BE2C (cell line): ENCODE results near the gene ATP8A2.

Experiments used
- DNase-seq: peaks from one replicate; pipeline ENCODE4 v3.0.0-alpha.2; 2020
- H3K27me3 ChIP-seq: fragments of 250-450 bp; sonication (Bioruptor Pico); 2 replicates; pipeline ENCODE4 v1.5.1; 2020; ENCODE audit warnings: mild to moderate bottlenecking
- H3K36me3 ChIP-seq: fragments of 250-450 bp; sonication (Bioruptor Pico); 2 replicates; pipeline ENCODE4 v1.5.1; 2020; ENCODE audit warnings: mild to moderate bottlenecking
- H3K4me1 ChIP-seq: fragments of 250-450 bp; sonication (Bioruptor Pico); 2 replicates; pipeline ENCODE4 v1.5.1; 2020
- H3K4me3 ChIP-seq: 2 replicates; pipeline ENCODE4 v1.5.1; 2011; ENCODE audit warnings: low read depth, low read length
- H3K9me3 ChIP-seq: fragments of 250-450 bp; sonication (Bioruptor Pico); 2 replicates; pipeline ENCODE4 v1.5.1; 2020
- TF ChIP-seq, protein P1 (sequence below): IDR thresholded peaks from 2 replicates; pipeline ENCODE4 v1.5.1; 2012; ENCODE audit warnings: mild to moderate bottlenecking, low read depth, low read length

Gene ATP8A2

DNA sequence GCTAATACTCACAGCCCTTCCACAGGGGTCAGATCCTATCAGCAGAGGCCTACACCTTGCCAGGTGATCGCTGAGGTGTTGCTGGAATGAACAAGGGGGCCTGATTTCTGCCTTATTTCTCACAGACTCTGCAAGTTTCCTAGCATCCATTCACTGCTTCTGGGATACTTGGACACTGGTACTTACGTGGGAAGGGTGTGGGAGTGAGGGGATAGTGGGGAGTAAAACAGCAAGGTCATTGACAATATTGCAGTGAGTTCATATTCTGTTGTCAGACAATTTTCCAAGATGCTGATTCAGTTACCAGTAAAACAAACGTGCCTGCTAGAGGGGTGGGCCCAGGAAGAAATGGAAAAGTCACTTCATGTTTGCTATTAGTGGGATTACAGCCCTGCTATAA is 403.5 kb downstream of the ATP8A2 start:
- no peaks in the 10 kb centered on the region for H3K36me3 ChIP-seq
- H3K4me3 ChIP-seq: no peak overlapping the region
- no peak for DNase-seq
- TF ChIP-seq, protein P1, sequence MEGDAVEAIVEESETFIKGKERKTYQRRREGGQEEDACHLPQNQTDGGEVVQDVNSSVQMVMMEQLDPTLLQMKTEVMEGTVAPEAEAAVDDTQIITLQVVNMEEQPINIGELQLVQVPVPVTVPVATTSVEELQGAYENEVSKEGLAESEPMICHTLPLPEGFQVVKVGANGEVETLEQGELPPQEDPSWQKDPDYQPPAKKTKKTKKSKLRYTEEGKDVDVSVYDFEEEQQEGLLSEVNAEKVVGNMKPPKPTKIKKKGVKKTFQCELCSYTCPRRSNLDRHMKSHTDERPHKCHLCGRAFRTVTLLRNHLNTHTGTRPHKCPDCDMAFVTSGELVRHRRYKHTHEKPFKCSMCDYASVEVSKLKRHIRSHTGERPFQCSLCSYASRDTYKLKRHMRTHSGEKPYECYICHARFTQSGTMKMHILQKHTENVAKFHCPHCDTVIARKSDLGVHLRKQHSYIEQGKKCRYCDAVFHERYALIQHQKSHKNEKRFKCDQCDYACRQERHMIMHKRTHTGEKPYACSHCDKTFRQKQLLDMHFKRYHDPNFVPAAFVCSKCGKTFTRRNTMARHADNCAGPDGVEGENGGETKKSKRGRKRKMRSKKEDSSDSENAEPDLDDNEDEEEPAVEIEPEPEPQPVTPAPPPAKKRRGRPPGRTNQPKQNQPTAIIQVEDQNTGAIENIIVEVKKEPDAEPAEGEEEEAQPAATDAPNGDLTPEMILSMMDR: no peak
- H3K4me1 ChIP-seq: no peaks in the 10 kb centered on the region
- no peaks in the 10 kb centered on the region for H3K9me3 ChIP-seq
- H3K27me3 ChIP-seq: no peaks in the 10 kb centered on the region

DNA sequence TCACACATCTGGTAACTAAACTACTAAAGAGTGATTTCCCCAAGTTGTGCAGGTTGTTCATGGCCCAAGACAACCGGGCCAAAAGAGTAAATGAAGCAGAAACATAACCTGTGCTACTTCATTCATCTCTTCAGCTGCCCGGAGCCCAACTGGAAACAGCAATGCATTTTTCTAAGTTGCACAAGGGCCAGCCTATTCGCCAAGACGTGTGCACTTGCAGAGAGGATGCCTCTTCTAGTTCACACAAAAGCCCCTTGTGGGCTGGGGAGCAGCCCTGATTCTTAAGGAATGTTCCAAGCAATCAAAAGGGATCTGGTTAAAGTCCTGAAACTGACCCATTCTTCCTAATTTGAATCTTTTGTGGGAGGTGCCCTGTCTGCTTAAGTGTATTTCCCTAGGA is 404.2 kb downstream of the ATP8A2 start:
- no peaks in the 10 kb centered on the region for H3K4me1 ChIP-seq
- no peaks in the 10 kb centered on the region for H3K9me3 ChIP-seq
- TF ChIP-seq, protein P1: no peak
- DNase-seq: no peak
- no peaks in the 10 kb centered on the region for H3K27me3 ChIP-seq
- no peak overlapping the region for H3K4me3 ChIP-seq
- H3K36me3 ChIP-seq: no peaks in the 10 kb centered on the region

DNA sequence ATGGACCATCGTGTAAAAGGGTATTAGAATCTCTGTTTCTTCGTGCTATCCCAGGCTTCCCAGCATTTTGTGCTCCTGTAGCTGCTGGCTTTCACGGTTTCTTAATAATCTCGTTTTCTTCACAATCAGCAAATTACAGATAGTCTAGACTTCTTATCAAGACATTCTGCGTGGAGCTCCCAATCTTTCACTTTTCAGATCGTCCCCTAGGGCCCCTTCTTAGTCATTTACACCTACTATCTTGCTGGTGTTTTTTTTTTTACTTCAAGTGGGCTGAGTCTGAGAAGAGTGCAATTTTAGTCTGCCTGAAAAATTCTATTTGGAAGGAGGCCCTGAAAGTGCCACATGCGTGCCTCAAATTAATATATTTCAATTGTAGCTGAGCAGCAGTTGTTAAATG is 404.9 kb downstream of the ATP8A2 start:
- no peak for DNase-seq
- no peaks in the 10 kb centered on the region for H3K27me3 ChIP-seq
- H3K36me3 ChIP-seq: no peaks in the 10 kb centered on the region
- no peak overlapping the region for H3K4me3 ChIP-seq
- TF ChIP-seq, protein P1: no peak
- no peaks in the 10 kb centered on the region for H3K4me1 ChIP-seq
- H3K9me3 ChIP-seq: no peaks in the 10 kb centered on the region

DNA sequence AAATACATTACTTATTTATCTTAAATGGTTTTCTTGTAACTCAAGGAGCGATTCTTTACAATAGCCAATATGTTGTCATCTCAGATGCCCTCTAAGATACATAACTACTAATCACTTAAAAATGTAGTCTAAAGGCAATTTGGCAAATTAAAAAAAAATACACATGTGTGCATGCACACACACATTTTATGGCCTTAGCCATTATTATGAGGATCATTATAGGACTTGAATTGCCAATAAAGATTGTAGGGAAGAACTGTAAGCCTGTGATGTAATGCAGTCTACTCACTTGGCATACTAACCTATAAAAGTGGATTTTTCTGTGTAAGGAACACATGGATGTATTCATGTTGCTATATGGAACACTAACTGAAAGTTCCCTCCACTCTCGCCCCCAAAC is 405.7 kb downstream of the ATP8A2 start:
- TF ChIP-seq, protein P1: no peak
- no peaks in the 10 kb centered on the region for H3K9me3 ChIP-seq
- no peak for DNase-seq
- no peak overlapping the region for H3K4me3 ChIP-seq
- no peaks in the 10 kb centered on the region for H3K36me3 ChIP-seq
- no peaks in the 10 kb centered on the region for H3K27me3 ChIP-seq
- H3K4me1 ChIP-seq: no peaks in the 10 kb centered on the region

DNA sequence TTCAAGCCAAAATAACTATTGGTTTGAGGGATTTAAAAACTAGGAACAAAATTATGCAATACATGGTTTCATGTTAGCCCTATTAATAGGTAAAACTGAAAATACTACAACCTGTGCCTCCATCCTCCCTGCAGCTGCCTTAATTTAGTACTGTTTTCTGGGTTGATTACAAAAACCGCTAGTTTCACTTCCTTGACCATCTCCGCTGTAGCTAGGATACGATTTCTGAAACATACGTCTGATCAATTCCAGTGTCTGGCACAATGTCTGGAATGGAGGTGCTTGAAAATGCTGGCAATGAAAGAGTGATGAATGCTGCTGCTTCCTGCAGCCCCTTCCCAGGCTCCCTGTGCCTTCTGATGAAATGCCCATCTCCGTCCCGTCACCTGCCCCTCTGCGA is 406.6 kb downstream of the ATP8A2 start:
- no peaks in the 10 kb centered on the region for H3K4me1 ChIP-seq
- H3K4me3 ChIP-seq: no peak overlapping the region
- TF ChIP-seq, protein P1: no peak
- H3K36me3 ChIP-seq: no peaks in the 10 kb centered on the region
- DNase-seq: no peak
- no peaks in the 10 kb centered on the region for H3K9me3 ChIP-seq
- no peaks in the 10 kb centered on the region for H3K27me3 ChIP-seq

DNA sequence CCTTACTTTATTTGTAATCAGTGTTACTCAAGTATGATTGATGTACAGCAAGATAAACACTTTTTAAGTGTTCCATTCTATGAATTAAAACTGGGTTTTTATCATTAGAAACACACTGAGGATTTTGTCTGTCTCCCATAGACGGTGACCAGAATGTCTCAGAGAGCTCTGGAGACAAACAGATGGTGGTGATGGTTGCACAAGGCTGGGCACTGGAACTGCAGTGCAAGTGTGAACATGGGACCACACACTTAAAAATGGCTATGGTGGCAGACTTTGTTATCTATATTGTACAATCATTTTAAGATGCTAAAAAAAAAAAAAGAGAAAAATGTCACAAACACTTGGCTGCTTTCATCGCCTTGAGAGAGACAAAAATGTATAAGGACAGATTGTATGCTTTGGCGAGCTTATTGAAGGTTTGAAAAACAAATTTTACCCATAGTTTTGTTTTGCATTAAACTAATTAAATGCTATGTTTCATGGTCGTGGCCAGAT is 407.1 kb downstream of the ATP8A2 start:
- no peaks in the 10 kb centered on the region for H3K36me3 ChIP-seq
- TF ChIP-seq, protein P1: no peak
- DNase-seq: no peak
- no peaks in the 10 kb centered on the region for H3K9me3 ChIP-seq
- H3K4me1 ChIP-seq: no peaks in the 10 kb centered on the region
- H3K4me3 ChIP-seq: no peak overlapping the region
- no peaks in the 10 kb centered on the region for H3K27me3 ChIP-seq
